ENCODE data around the gene GOPC. TPM values are rescaled to one million over a fixed set of nuclear protein-coding genes. Genes with fewer than 3 reads are reported as not detected.

Gene GOPC
- total and polyA plus RNA-seq, 9 donors = 34.3 to 47.0 (median 41.3) TPM

GRCh38 chr6:117600008-117600743 lies 2.1 kb downstream of the GOPC start:
- peaks cover 9% of the 10 kb centered on the region for H3K36me3 ChIP-seq (ENCODE audit: control insufficient read depth, insufficient read depth, low read length)
- 100% methylated on average over 1 of the region's 6 CpGs for WGBS (ENCODE audit: insufficient coverage)
- no peak overlapping the region for H3K4me3 ChIP-seq (ENCODE audit: low read length)
- no peak overlapping the region for H3K27ac ChIP-seq (ENCODE audit: low read length)
- peaks cover 5% of the 10 kb centered on the region for H3K9me3 ChIP-seq (replicated peaks; ENCODE audit: control insufficient read depth, low read depth, low read length)
- DNase-seq = no peak
- no peaks in the 10 kb centered on the region for H3K27me3 ChIP-seq (ENCODE audit: control insufficient read depth, insufficient read depth, low read length)
- H3K4me1 ChIP-seq (ENCODE audit: control insufficient read depth, insufficient read depth, low read length) = peaks cover 3% of the 10 kb centered on the region

- no CpG with 5 or more reads among the region's 2 CpGs for WGBS (ENCODE audit: insufficient coverage)
- Histone ChIP-seq H3K36me3 (ENCODE audit: control insufficient read depth, insufficient read depth, low read length) (peaks cover 9% of the 10 kb centered on the region), H3K9me3 (replicated peaks; ENCODE audit: control insufficient read depth, low read depth, low read length) (peaks cover 5% of the 10 kb centered on the region), H3K27ac (ENCODE audit: low read length) (no peak overlapping the region), H3K4me3 (ENCODE audit: low read length) (no peak overlapping the region), H3K27me3 (ENCODE audit: control insufficient read depth, insufficient read depth, low read length) (no peaks in the 10 kb centered on the region), H3K4me1 (ENCODE audit: control insufficient read depth, insufficient read depth, low read length) (peaks cover under 1% of the 10 kb centered on the region)
- no peak for DNase-seq
Measured at GRCh38 chr6:117597755-117598154, 4.6 kb downstream of the GOPC start.

DNA sequence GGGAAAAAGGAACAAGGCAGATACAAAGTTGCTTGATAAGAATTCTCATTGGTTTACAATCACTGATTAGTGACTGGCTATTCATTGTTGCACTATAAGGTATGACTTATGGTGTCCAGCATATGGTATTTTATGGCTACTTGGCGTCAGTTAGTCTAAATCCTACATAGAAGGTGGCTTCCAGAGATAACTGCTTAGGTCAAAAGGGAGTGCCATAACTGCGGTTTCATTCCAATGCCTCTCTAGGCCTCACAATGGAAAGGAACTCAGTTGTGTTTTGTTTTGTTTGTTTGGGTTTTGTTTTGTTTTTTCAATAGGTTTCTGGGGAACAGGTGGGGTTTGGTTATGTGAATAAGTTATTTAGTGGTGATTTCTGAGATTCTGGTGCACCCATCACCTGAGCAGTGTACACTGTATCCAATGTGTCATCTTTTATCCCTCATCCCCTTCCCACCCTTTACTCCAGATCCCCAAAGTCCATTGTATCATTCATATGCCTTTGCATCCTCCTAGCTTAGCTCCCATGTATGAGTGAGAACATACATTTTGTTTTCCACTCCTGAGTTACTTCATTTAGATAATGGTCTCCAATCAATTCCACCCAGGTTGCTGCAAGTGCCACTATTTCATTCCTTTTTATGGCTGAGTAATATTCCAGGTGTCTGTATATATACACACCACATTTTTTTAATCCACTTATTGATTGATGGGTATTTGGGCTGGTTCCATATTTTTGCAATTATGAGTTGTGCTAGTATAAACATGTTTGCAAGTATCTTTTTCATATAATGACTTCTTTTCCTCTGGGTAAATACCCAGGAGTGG lies 7.0 kb downstream of the GOPC start:
- peaks cover 11% of the 10 kb centered on the region for H3K36me3 ChIP-seq (ENCODE audit: control insufficient read depth, insufficient read depth, low read length)
- WGBS (ENCODE audit: insufficient coverage) = 100% methylated on average over 1 of the region's 2 CpGs
- H3K9me3 ChIP-seq (replicated peaks; ENCODE audit: control insufficient read depth, low read depth, low read length) = peaks cover 5% of the 10 kb centered on the region
- H3K4me3 ChIP-seq (ENCODE audit: low read length) = no peak overlapping the region
- DNase-seq = no peak
- H3K27me3 ChIP-seq (ENCODE audit: control insufficient read depth, insufficient read depth, low read length) = no peaks in the 10 kb centered on the region
- no peak overlapping the region for H3K27ac ChIP-seq (ENCODE audit: low read length)
- H3K4me1 ChIP-seq (ENCODE audit: control insufficient read depth, insufficient read depth, low read length) = no peaks in the 10 kb centered on the region

GRCh38 chr6:117592983-117593759 lies 9.1 kb downstream of the GOPC start:
- H3K27me3 ChIP-seq (ENCODE audit: control insufficient read depth, insufficient read depth, low read length) = no peaks in the 10 kb centered on the region
- peaks cover 15% of the 10 kb centered on the region for H3K36me3 ChIP-seq (ENCODE audit: control insufficient read depth, insufficient read depth, low read length)
- no peak overlapping the region for H3K4me3 ChIP-seq (ENCODE audit: low read length)
- DNase-seq = no peak
- no peak overlapping the region for H3K27ac ChIP-seq (ENCODE audit: low read length)
- peaks cover 5% of the 10 kb centered on the region for H3K9me3 ChIP-seq (replicated peaks; ENCODE audit: control insufficient read depth, low read depth, low read length)
- no peaks in the 10 kb centered on the region for H3K4me1 ChIP-seq (ENCODE audit: control insufficient read depth, insufficient read depth, low read length)
- 94% methylated on average over 1 of the region's 3 CpGs for WGBS (ENCODE audit: insufficient coverage)

DNA sequence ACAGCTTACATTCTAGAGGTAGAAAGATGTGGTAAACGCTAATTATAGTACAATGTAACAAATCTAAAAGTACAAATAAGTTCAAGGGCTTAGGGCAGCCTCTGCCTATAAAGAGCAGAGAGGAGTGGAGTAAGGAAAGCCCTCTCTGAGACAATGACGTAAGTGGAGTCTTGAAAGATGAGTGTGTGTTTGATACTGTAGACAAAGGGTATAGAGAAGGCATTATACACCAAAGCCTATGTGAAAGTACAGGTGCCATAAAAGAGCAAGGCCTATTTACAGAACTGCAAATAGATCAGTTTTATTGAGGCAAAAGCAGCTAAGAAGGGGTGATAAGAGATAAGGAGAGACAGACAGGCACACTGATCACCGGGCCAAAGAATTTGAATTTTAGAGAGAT lies 10.9 kb downstream of the GOPC start:
- DNase-seq = no peak
- WGBS (ENCODE audit: insufficient coverage) = 100% methylated on average over 1 of the region's 3 CpGs
- Histone ChIP-seq H3K27me3 (ENCODE audit: control insufficient read depth, insufficient read depth, low read length) (no peaks in the 10 kb centered on the region), H3K9me3 (replicated peaks; ENCODE audit: control insufficient read depth, low read depth, low read length) (no peaks in the 10 kb centered on the region), H3K4me1 (ENCODE audit: control insufficient read depth, insufficient read depth, low read length) (no peaks in the 10 kb centered on the region), H3K27ac (ENCODE audit: low read length) (no peak overlapping the region), H3K4me3 (ENCODE audit: low read length) (no peak overlapping the region), H3K36me3 (ENCODE audit: control insufficient read depth, insufficient read depth, low read length) (peaks cover 11% of the 10 kb centered on the region)

DNA sequence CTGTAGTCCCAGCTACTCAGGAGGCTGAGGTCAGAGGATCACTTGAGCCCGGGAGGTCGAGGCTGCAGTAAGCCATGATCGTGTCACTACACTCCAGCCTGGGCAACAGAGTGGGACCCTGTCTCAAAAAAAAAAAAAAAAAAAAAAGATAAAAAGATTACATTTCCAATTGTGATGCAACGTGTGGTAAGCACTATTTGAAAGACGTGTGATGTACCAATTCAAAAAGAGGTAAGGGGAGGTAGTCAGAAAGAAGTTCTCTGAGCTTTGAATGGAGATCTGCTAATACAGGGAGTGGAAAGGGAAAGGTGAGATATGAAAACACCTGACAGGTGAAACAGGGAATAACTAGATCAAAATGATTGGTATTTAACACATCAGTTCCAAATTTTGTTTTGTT lies 11.9 kb downstream of the GOPC start:
- DNase-seq = no peak
- Histone ChIP-seq H3K4me1 (ENCODE audit: control insufficient read depth, insufficient read depth, low read length) (no peaks in the 10 kb centered on the region), H3K4me3 (ENCODE audit: low read length) (no peak overlapping the region), H3K27me3 (ENCODE audit: control insufficient read depth, insufficient read depth, low read length) (no peaks in the 10 kb centered on the region), H3K9me3 (replicated peaks; ENCODE audit: control insufficient read depth, low read depth, low read length) (no peaks in the 10 kb centered on the region), H3K27ac (ENCODE audit: low read length) (no peak overlapping the region), H3K36me3 (ENCODE audit: control insufficient read depth, insufficient read depth, low read length) (peaks cover 11% of the 10 kb centered on the region)
- WGBS (ENCODE audit: insufficient coverage) = no CpG with 5 or more reads among the region's 5 CpGs

DNA sequence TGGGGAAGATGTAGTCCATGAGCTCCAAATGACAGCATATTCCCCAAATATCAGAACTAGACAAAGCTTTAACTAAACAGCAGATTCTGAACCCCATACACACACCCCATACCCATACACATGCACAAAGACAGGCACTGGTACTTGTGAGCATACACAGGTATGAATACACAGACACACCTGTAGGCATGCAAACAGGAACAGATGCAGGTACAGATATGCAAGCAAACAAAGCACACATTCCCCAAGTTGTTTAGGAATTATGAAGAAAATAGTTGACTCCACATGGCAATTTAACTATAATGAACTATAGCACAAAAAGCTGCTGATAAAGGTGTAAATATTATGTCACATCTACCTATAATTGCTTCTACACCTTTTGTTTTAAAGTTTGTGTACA lies 16.7 kb downstream of the GOPC start:
- H3K4me3 ChIP-seq (ENCODE audit: low read length) = no peak overlapping the region
- H3K4me1 ChIP-seq (ENCODE audit: control insufficient read depth, insufficient read depth, low read length) = no peaks in the 10 kb centered on the region
- DNase-seq = no peak
- H3K9me3 ChIP-seq (replicated peaks; ENCODE audit: control insufficient read depth, low read depth, low read length) = peaks cover 6% of the 10 kb centered on the region
- H3K36me3 ChIP-seq (ENCODE audit: control insufficient read depth, insufficient read depth, low read length) = peaks cover 19% of the 10 kb centered on the region
- no peak overlapping the region for H3K27ac ChIP-seq (ENCODE audit: low read length)
- no peaks in the 10 kb centered on the region for H3K27me3 ChIP-seq (ENCODE audit: control insufficient read depth, insufficient read depth, low read length)

GRCh38 chr6:117574198-117574597 lies 28.1 kb downstream of the GOPC start:
- H3K4me1 ChIP-seq (ENCODE audit: control insufficient read depth, insufficient read depth, low read length) = no peaks in the 10 kb centered on the region
- 60% methylated on average over 1 of the region's 4 CpGs for WGBS (ENCODE audit: insufficient coverage)
- no peaks in the 10 kb centered on the region for H3K27me3 ChIP-seq (ENCODE audit: control insufficient read depth, insufficient read depth, low read length)
- no peak overlapping the region for H3K27ac ChIP-seq (ENCODE audit: low read length)
- H3K9me3 ChIP-seq (replicated peaks; ENCODE audit: control insufficient read depth, low read depth, low read length) = no peaks in the 10 kb centered on the region
- H3K36me3 ChIP-seq (ENCODE audit: control insufficient read depth, insufficient read depth, low read length) = peaks cover 5% of the 10 kb centered on the region
- DNase-seq = no peak
- no peak overlapping the region for H3K4me3 ChIP-seq (ENCODE audit: low read length)

GRCh38 chr6:117573006-117573680 lies 29.2 kb downstream of the GOPC start:
- no peak overlapping the region for H3K27ac ChIP-seq (ENCODE audit: low read length)
- H3K27me3 ChIP-seq (ENCODE audit: control insufficient read depth, insufficient read depth, low read length) = no peaks in the 10 kb centered on the region
- no peaks in the 10 kb centered on the region for H3K9me3 ChIP-seq (replicated peaks; ENCODE audit: control insufficient read depth, low read depth, low read length)
- DNase-seq = no peak
- WGBS (ENCODE audit: insufficient coverage) = 93% methylated on average over 4 of the region's 5 CpGs
- no peak overlapping the region for H3K4me3 ChIP-seq (ENCODE audit: low read length)
- no peaks in the 10 kb centered on the region for H3K4me1 ChIP-seq (ENCODE audit: control insufficient read depth, insufficient read depth, low read length)
- H3K36me3 ChIP-seq (ENCODE audit: control insufficient read depth, insufficient read depth, low read length) = peaks cover 6% of the 10 kb centered on the region

Data from muscle of leg (tissue), 11 donors.